ENCODE measurements around the gene SDK2. TPM values are rescaled to one million over a fixed set of nuclear protein-coding genes. Genes with fewer than 3 reads are reported as not detected.

The SDK2 gene
- total RNA-seq, 2 donors from 2014 or later = 0.26 to 0.33 TPM

DNA sequence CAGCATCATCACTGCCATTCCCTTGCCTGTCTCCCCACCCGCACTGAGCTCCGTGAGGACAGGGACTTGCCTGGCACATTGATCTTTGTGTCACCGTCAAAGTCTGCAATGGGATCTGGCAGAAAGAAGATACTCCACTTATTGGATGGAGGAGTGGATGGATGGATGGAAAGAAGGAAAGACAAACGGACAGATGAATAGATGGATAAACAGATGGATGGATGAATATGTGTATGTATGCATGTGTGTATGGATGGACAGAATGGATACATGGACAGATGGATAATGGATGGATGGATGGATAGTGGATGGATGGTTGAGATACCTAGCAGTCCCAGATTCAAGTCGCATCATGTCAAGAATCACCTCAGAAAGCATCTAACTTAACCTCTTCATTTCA is 99.9 kb downstream of the SDK2 start:
- no peak for ATAC-seq
- no peak for TF ChIP-seq POLR2A (IDR thresholded peaks at IDR 0.05)
- TF ChIP-seq, protein P1, sequence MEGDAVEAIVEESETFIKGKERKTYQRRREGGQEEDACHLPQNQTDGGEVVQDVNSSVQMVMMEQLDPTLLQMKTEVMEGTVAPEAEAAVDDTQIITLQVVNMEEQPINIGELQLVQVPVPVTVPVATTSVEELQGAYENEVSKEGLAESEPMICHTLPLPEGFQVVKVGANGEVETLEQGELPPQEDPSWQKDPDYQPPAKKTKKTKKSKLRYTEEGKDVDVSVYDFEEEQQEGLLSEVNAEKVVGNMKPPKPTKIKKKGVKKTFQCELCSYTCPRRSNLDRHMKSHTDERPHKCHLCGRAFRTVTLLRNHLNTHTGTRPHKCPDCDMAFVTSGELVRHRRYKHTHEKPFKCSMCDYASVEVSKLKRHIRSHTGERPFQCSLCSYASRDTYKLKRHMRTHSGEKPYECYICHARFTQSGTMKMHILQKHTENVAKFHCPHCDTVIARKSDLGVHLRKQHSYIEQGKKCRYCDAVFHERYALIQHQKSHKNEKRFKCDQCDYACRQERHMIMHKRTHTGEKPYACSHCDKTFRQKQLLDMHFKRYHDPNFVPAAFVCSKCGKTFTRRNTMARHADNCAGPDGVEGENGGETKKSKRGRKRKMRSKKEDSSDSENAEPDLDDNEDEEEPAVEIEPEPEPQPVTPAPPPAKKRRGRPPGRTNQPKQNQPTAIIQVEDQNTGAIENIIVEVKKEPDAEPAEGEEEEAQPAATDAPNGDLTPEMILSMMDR (IDR thresholded peaks at IDR 0.05) = no peak
- no peaks in the 10 kb centered on the region for H3K4me1 ChIP-seq
- 71 to 72% methylated on average over 5 of the region's 5 CpGs for WGBS, 2 donors
- no peak overlapping the region for H3K27ac ChIP-seq
- H3K36me3 ChIP-seq (replicated peaks in 1 of 2; ENCODE audit: insufficient read depth in 1 of 2, low read depth in 2 of 2) = no peaks in the 10 kb centered on the region
- intact Hi-C loops (cut with DNase I) = no loop called here
- no peak for DNase-seq
- no peak overlapping the region for H3K4me3 ChIP-seq
- H3K9me3 ChIP-seq = no peaks in the 10 kb centered on the region
- no peaks in the 10 kb centered on the region for H3K27me3 ChIP-seq

DNA sequence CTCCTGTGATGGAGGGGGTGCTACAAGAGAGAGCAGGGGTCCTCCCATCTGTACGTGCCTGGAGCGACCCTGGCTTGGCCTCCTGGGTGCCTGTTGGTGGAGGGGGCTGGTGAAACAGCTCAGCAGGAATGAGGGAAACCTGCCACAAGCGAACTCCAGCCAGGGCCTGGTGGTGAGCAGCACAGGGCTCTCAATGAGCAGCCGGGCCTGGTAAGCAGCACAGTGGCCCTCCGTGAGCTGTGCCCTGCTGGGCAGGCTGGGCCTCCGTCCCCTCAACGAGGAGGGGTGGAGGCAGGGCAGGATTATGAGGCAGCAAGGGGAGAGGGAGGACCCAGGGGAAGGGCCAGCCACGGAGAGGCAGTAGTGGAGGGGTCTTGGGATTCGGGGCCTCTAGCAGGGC is 101.9 kb downstream of the SDK2 start:
- TF ChIP-seq, protein P1 (IDR thresholded peaks at IDR 0.05) = no peak
- no peak for TF ChIP-seq POLR2A (IDR thresholded peaks at IDR 0.05)
- Histone ChIP-seq H3K27me3 (no peaks in the 10 kb centered on the region), H3K27ac (no peak overlapping the region), H3K36me3 (replicated peaks in 1 of 2; ENCODE audit: insufficient read depth in 1 of 2, low read depth in 2 of 2) (no peaks in the 10 kb centered on the region), H3K9me3 (no peaks in the 10 kb centered on the region), H3K4me3 (no peak overlapping the region), H3K4me1 (no peaks in the 10 kb centered on the region)
- ATAC-seq = no peak
- intact Hi-C loops (cut with DNase I) = no loop called here
- 55 to 67% methylated on average over 7 to 9 of the region's 9 CpGs for WGBS, 2 donors
- DNase-seq = no peak

DNA sequence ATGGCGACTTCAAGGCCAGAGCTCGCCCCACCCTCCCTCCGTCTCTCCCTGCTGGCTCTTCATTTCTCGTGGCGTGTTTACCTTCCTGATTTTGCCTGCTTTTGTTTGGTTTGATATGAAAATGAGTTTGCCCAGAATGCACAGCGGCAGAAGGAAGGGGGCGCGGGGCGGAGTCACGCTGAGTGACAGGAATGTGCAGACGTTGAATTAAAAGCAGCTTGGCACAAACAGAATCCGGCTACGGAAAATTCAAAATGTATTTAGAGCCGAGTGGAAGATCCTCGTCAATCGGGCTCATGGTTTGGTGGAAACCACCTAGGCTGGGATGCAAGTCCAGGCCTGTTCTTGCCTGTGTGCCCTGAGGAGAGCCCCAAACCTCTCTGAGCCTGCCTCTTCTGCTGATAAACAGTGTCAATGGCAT is 102.7 kb downstream of the SDK2 start:
- intact Hi-C loops (cut with DNase I) = no loop called here
- ATAC-seq (no peak), DNase-seq (no peak)
- H3K4me1 ChIP-seq = no peaks in the 10 kb centered on the region
- no peaks in the 10 kb centered on the region for H3K27me3 ChIP-seq
- H3K27ac ChIP-seq = no peak overlapping the region
- no peaks in the 10 kb centered on the region for H3K36me3 ChIP-seq (replicated peaks in 1 of 2; ENCODE audit: insufficient read depth in 1 of 2, low read depth in 2 of 2)
- H3K4me3 ChIP-seq = no peak overlapping the region
- H3K9me3 ChIP-seq = no peaks in the 10 kb centered on the region
- WGBS, 2 donors = 45 to 63% methylated on average over 16 of the region's 16 CpGs
- TF ChIP-seq POLR2A (IDR thresholded peaks at IDR 0.05) = no peak
- TF ChIP-seq, protein P1 (IDR thresholded peaks at IDR 0.05) = no peak

DNA sequence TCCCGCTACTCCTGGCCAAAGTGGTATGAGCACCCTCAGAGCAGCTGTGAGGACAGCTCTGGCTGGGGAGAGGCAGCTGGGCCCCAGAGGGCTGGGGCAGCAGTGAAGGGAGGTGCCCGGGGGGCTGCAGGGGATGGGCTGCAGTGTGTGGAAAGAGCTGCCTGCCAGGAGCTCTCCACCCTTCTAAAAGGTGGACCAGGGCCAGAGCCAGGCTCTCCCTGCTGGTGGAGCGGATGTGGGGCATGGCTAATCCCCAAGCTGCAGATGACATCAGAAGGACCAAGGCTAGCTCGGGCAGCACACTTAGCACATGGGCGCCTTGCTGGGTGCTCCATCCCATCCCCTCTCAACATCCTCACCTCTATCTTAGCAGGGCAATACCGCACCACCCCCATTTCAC is 103.1 kb downstream of the SDK2 start:
- TF ChIP-seq, protein P1 (IDR thresholded peaks at IDR 0.05) = no peak
- TF ChIP-seq POLR2A (IDR thresholded peaks at IDR 0.05) = no peak
- ATAC-seq (no peak), DNase-seq (no peak)
- Histone ChIP-seq H3K27me3 (no peaks in the 10 kb centered on the region), H3K4me1 (no peaks in the 10 kb centered on the region), H3K9me3 (no peaks in the 10 kb centered on the region), H3K27ac (no peak overlapping the region), H3K36me3 (replicated peaks in 1 of 2; ENCODE audit: insufficient read depth in 1 of 2, low read depth in 2 of 2) (no peaks in the 10 kb centered on the region), H3K4me3 (no peak overlapping the region)
- intact Hi-C loops (cut with DNase I) = no loop called here
- WGBS, 2 donors = 62 to 63% methylated on average over 6 of the region's 6 CpGs

DNA sequence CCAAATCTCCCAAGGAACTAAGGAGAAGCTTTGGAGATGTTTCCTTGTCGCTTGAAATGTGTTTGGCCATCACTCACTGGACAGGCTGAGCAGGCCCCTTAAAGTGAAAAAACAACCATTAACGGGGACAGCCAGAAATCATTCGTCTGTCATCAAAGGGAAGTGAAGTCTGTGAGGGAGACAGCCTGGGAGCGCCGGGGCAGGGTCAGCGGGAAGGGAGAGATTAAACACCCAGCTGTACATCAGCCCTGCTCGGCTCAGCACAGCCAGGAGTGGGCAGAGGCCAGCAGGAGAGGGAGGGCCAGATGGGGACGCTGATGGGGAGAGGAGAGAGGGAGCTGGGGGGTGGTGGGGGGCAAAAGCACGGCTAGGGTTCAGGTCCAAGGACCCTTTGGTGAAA is 105.1 kb downstream of the SDK2 start:
- H3K36me3 ChIP-seq (replicated peaks in 1 of 2; ENCODE audit: insufficient read depth in 1 of 2, low read depth in 2 of 2) = no peaks in the 10 kb centered on the region
- no peak for DNase-seq
- intact Hi-C loops (cut with DNase I) = no loop called here
- TF ChIP-seq POLR2A (IDR thresholded peaks at IDR 0.05) = no peak
- TF ChIP-seq, protein P1 (IDR thresholded peaks at IDR 0.05) = no peak
- H3K27me3 ChIP-seq = no peaks in the 10 kb centered on the region
- WGBS, 2 donors = 29 to 31% methylated on average over 9 of the region's 9 CpGs
- no peak overlapping the region for H3K4me3 ChIP-seq
- ATAC-seq = no peak
- H3K27ac ChIP-seq = no peak overlapping the region
- H3K9me3 ChIP-seq = no peaks in the 10 kb centered on the region
- no peaks in the 10 kb centered on the region for H3K4me1 ChIP-seq
